IPS-18a (cell line): ENCODE data around the gene PPP2R5C.

Source experiments
- H3K27ac ChIP-seq: one replicate; pipeline ENCODE4 v1.5.1; 2013; ENCODE audit warnings: low read length
- H3K27me3 ChIP-seq: one replicate; pipeline ENCODE4 v1.6.1; 2013; ENCODE audit warnings: mild to moderate bottlenecking, low read length; ENCODE audit not compliant: control insufficient read depth, insufficient read depth
- H3K36me3 ChIP-seq: one replicate; pipeline ENCODE4 v1.6.1; 2013; ENCODE audit warnings: low read depth, low read length; ENCODE audit not compliant: control insufficient read depth
- H3K4me1 ChIP-seq: one replicate; pipeline ENCODE4 v1.6.1; 2013; ENCODE audit warnings: low read depth, low read length; ENCODE audit not compliant: control insufficient read depth
- H3K4me3 ChIP-seq: one replicate; pipeline ENCODE4 v1.5.1; 2013; ENCODE audit warnings: low read length
- H3K9ac ChIP-seq: one replicate; pipeline ENCODE4 v1.6.1; 2013; ENCODE audit warnings: mild to moderate bottlenecking, low read length, moderate library complexity
- H3K9me3 ChIP-seq: one replicate; pipeline ENCODE4 v1.6.1; 2013; ENCODE audit warnings: low read depth, low read length; ENCODE audit not compliant: control insufficient read depth

Gene PPP2R5C

DNA sequence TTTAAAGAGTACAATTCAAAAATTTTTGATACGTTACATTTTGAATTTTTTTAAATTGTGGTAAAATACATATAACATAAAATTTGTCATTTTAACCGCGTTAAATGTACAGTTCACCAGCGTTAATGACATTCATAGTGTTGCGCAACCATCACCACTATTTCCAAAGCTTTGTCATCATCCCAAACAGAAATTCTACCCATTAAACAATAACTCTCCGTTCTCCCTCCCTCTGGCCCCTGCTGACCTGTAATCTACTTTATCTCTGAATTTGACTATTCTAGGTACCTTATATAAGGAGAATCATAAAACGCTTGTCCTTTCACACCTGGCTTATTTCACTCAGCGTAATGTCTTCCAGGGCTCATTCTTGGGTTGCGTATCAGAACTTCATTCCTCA lies 133.7 kb downstream of the PPP2R5C start:
- H3K27ac ChIP-seq = no peak overlapping the region

DNA sequence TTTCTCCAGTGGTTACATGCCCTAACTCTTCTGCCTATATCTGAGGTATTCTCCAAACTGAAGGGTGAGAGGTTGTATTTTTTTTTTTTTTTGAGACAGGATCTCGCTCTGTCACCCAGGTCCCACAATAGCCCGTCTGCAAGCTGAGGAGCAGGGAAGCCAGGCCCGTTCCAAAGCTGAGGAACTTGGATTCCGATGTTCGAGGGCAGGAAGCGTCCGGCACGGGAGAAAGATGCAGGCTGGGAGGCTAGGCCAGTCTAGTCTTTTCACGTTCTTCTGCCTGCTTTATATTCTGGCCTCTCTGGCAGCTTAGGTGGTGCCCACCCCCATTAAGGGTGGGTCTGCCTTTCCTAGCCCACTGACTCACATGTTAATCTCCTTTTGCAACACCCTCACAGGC lies 135.8 kb downstream of the PPP2R5C start:
- Histone ChIP-seq H3K4me1 (no peaks in the 10 kb centered on the region), H3K9ac (no peak overlapping the region), H3K4me3 (no peak overlapping the region), H3K9me3 (no peaks in the 10 kb centered on the region), H3K36me3 (peaks cover 45% of the 10 kb centered on the region), H3K27me3 (no peaks in the 10 kb centered on the region), H3K27ac (no peak overlapping the region)

More for the DNA sequence above, 133.7 kb downstream of the PPP2R5C start:
- H3K4me3 ChIP-seq = no peak overlapping the region
- H3K27me3 ChIP-seq = no peaks in the 10 kb centered on the region
- no peaks in the 10 kb centered on the region for H3K4me1 ChIP-seq
- H3K36me3 ChIP-seq = peaks cover 27% of the 10 kb centered on the region
- no peaks in the 10 kb centered on the region for H3K9me3 ChIP-seq
- H3K9ac ChIP-seq = no peak overlapping the region

GRCh38 chr14:101898416-101898815 lies 136.9 kb downstream of the PPP2R5C start:
- Histone ChIP-seq H3K9ac (no peak overlapping the region), H3K4me3 (no peak overlapping the region), H3K9me3 (no peaks in the 10 kb centered on the region), H3K27me3 (no peaks in the 10 kb centered on the region), H3K4me1 (no peaks in the 10 kb centered on the region), H3K27ac (no peak overlapping the region), H3K36me3 (peaks cover 44% of the 10 kb centered on the region)

GRCh38 chr14:101899263-101899662 lies 137.8 kb downstream of the PPP2R5C start:
- Histone ChIP-seq H3K27ac (no peak overlapping the region), H3K4me1 (no peaks in the 10 kb centered on the region), H3K9ac (no peak overlapping the region), H3K27me3 (no peaks in the 10 kb centered on the region), H3K36me3 (peaks cover 40% of the 10 kb centered on the region), H3K4me3 (no peak overlapping the region), H3K9me3 (no peaks in the 10 kb centered on the region)

- no peak overlapping the region for H3K4me3 ChIP-seq
- no peaks in the 10 kb centered on the region for H3K4me1 ChIP-seq
- no peak overlapping the region for H3K27ac ChIP-seq
- no peak overlapping the region for H3K9ac ChIP-seq
- H3K27me3 ChIP-seq = no peaks in the 10 kb centered on the region
- peaks cover 33% of the 10 kb centered on the region for H3K36me3 ChIP-seq
- no peaks in the 10 kb centered on the region for H3K9me3 ChIP-seq
Measured at GRCh38 chr14:101900253-101900652, 138.7 kb downstream of the PPP2R5C start.

DNA sequence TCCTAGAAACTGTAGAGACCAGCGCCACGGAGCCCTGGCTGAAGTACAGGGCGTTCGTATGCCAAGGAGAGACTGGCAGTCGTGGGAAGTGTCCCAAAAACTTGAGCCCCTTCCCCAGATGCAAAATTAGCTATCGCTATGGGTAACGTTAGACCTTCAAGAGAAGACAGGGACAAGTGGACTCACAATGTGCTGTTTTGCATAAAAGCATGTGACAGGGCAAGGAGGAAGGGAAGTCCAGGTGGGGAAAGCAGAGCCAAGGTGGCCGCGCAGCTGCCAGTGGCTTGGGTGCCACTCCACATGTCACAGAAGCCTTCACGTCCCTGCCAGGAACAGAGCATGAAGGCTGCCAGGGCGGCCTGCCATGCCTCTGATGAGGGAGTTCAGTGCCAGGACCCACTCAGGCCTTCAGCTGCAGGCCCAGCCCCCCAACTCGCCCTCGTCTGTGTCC lies 141.6 kb downstream of the PPP2R5C start:
- Histone ChIP-seq H3K4me1 (no peaks in the 10 kb centered on the region), H3K27ac (no peak overlapping the region), H3K9ac (no peak overlapping the region), H3K9me3 (no peaks in the 10 kb centered on the region), H3K27me3 (no peaks in the 10 kb centered on the region), H3K36me3 (peaks cover 37% of the 10 kb centered on the region), H3K4me3 (no peak overlapping the region)

DNA sequence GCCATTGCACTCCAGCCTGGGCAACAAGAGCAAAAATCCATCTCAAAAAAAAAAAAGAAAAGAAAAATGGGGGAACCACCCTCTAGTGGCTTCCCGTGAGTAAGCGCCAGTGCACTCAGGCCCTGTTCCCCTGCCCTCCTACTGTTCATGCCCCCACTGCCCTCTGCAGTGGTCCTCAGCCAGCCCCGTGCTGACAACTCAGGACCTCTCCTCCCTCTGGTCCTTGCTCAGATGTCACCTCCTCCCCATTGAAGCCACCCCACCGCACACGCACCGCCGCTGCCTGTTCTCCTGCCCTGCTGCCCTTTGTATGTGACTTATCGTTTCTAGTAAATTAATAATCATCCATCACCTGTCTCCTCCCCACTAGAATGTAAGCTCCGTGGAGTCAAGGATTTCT lies 144.1 kb downstream of the PPP2R5C start:
- H3K4me1 ChIP-seq = no peaks in the 10 kb centered on the region
- H3K9ac ChIP-seq = no peak overlapping the region
- no peak overlapping the region for H3K27ac ChIP-seq
- no peak overlapping the region for H3K4me3 ChIP-seq
- no peaks in the 10 kb centered on the region for H3K27me3 ChIP-seq
- no peaks in the 10 kb centered on the region for H3K9me3 ChIP-seq
- H3K36me3 ChIP-seq = peaks cover 42% of the 10 kb centered on the region

- H3K9ac ChIP-seq = no peak overlapping the region
- H3K27ac ChIP-seq = no peak overlapping the region
- no peaks in the 10 kb centered on the region for H3K9me3 ChIP-seq
- no peak overlapping the region for H3K4me3 ChIP-seq
- H3K36me3 ChIP-seq = peaks cover 34% of the 10 kb centered on the region
- H3K27me3 ChIP-seq = no peaks in the 10 kb centered on the region
- H3K4me1 ChIP-seq = no peaks in the 10 kb centered on the region
Measured at GRCh38 chr14:101906645-101907044, 145.1 kb downstream of the PPP2R5C start.

DNA sequence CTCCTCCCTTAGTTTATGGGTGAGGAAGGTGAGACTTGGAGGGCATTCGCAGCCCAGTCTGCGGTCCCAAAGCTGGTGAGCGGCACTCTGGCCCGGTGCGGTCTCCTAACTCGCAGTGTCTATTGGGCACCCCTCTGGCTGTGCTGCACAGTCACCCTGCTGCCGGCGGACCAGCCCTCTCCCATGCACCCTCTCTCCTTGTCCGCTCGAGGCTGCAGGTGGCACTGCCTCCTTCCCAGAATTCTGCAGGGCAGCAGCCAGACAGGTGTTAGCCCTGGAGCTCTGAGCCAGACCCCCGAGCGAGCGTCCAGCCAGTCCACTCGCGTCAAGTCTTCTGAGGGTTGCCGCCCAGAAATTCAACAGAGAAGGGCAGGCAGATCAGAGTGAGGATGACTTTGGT lies 146.1 kb downstream of the PPP2R5C start:
- Histone ChIP-seq H3K4me3 (no peak overlapping the region), H3K36me3 (peaks cover 25% of the 10 kb centered on the region), H3K9me3 (no peaks in the 10 kb centered on the region), H3K27me3 (no peaks in the 10 kb centered on the region), H3K27ac (no peak overlapping the region), H3K9ac (no peak overlapping the region), H3K4me1 (no peaks in the 10 kb centered on the region)

DNA sequence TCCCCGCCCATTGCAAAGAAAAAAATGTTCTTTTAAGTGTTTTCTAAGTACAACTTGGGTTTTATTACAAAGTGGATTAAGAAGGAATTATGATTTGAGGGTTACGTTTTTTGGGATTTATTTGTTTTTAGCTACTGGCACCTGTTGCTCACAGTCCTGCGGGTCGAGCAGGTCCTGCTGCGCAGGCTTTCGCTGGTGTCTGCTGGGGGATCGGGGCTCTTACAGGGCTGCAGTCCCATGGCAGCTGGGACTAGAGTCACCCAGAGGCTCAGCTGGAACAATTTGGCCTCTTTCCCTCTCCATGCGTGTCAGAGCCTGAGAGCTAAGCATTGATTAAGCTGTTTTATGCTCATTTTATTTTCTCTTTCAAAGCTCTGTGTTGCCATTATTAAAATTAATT lies 147.3 kb downstream of the PPP2R5C start:
- Histone ChIP-seq H3K9ac (no peak overlapping the region), H3K9me3 (no peaks in the 10 kb centered on the region), H3K27me3 (no peaks in the 10 kb centered on the region), H3K4me3 (no peak overlapping the region), H3K4me1 (no peaks in the 10 kb centered on the region), H3K36me3 (peaks cover 24% of the 10 kb centered on the region), H3K27ac (no peak overlapping the region)

DNA sequence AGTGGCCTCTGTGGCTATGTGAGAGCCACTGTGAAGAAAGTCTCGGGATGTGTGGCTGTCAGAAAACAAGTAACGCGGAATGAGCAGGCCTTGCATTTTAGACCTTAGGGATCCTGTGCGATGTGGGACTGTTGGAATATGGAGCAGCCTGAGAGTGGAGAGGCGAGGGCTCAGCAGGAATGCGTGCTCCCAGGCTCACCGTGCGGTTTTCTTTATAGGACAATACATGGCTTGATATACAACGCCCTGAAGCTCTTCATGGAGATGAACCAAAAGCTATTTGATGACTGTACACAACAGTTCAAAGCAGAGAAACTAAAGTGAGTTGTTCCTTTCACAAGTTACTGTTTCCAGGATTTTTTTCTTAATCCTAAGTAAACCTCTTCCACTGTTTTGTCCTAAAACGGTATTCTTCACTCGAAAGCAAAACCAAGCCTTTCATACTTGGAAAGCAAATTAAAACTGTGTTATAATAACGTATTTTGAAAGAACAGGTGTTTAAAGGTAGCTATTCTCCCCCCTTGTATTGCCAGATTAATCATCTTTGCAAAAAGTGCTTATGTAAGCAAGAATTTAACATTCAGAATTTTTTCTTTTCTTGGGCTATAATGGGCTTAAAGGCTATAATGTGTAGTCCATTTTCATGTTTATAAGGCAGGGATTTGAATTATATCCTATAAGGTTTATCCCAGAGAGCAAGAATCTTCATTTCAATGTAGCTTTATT lies 148.0 kb downstream of the PPP2R5C start:
- Histone ChIP-seq H3K27ac (no peak overlapping the region), H3K4me1 (no peaks in the 10 kb centered on the region), H3K4me3 (no peak overlapping the region), H3K36me3 (peaks cover 24% of the 10 kb centered on the region), H3K9ac (no peak overlapping the region), H3K27me3 (no peaks in the 10 kb centered on the region), H3K9me3 (no peaks in the 10 kb centered on the region)

DNA sequence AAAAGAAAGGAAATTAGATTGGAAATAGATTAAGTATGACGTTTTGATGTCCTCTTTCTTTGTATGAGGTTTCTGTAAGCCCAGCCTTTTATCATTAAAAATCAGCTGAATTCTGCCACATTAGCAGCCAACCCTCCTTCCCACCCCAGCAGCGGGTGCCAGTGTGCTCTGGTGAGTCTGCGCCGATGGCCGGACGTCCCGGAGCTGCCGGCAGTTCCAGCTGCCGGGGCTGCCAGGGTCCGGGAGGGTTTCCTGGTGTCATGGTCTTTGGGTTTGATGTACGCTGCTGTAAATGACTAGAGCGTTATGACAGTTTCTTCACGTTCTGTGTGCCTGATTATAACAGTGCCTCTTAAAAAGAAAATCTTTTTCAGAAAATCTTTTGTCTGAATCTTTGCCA lies 151.3 kb downstream of the PPP2R5C start:
- Histone ChIP-seq H3K27ac (no peak overlapping the region), H3K9ac (no peak overlapping the region), H3K4me3 (no peak overlapping the region), H3K36me3 (peaks cover 11% of the 10 kb centered on the region), H3K4me1 (peaks cover 11% of the 10 kb centered on the region), H3K9me3 (no peaks in the 10 kb centered on the region), H3K27me3 (no peaks in the 10 kb centered on the region)
